Articular chondrocyte of knee joint (primary cell): ENCODE measurements around the gene PRPS2. TPM values are rescaled to one million over a fixed set of nuclear protein-coding genes. Genes with fewer than 3 reads are reported as not detected.

Experiments used
- total RNA-seq: library from RNA; depleted of rRNA; stranded (reverse); fragments of >200 nt; gene quantifications from 2 replicates; pipeline ENCODE4 v1.2.3, GENCODE V29; 2012

Gene PRPS2
- total RNA-seq: 19.7 and 25.9 TPM in 2 replicates

GRCh38 chrX:12791257-12792228, at the start of gene PRPS2:
PRPS2 (plus strand) TSS chrX:12791412; CDS start chrX:12791498, 86 bp downstream.

GRCh38 chrX:12866451-12867377, 75.5 kb downstream of the PRPS2 start, which contains the start of gene TLR7:
TLR7 (plus strand) TSS chrX:12867072; CDS start chrX:12867579, 507 bp downstream.

Other genes with a start within 250 kb of the PRPS2 start
- gene TLR7, start 75.7 kb downstream of the PRPS2 start, total RNA-seq: not detected in 2 replicates
- not detected in 2 replicates for gene TLR8, start 115.2 kb downstream of the PRPS2 start, total RNA-seq
- 4,398 and 7,748 TPM in 2 replicates for gene TMSB4X, start 183.7 kb downstream of the PRPS2 start, total RNA-seq